Measurements from ENCODE around the gene SETD1A. TPM values are rescaled to one million over a fixed set of nuclear protein-coding genes. Genes with fewer than 3 reads are reported as not detected.
A peak's percentile ranks its signal among the peaks of the same experiment; 100 is the strongest.

The SETD1A gene
- total RNA-seq, 2 experiments from 2014 or later, result 40.1 to 41.2 TPM

DNA sequence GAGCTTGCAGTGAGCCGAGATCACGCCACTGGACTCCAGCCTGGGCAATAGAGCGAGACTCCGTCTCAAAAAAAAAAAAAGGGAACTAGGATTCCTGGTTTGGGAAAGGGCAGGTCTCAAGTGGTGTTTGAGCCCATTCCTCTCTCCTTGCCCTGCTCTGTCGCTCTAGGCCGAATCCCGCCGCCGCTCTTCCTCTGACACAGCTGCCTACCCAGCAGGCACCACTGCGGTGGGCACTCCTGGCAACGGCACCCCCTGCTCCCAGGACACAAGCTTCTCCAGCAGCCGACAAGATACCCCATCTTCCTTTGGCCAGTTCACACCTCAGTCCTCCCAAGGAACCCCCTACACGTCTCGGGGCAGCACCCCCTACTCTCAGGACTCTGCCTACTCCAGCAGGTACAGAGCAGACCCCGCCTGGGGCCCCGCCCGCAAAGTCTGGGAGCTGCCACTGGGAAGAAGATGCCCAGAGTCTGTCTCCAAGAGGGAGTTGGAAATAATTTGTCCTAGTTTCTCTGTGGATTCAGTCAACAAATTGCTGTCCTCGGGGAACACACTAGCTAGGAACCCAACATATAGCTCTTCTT is 6.5 kb downstream of the SETD1A start:
- POLR2A ChIA-PET, result interaction anchor here (0.9 to 1.2 kb wide), 2 partner anchors 10 to 14 kb away, joined by 3 read pairs; no protein-coding TSS in a partner anchor
- Histone ChIP-seq H3K36me3 (ENCODE audit: insufficient read depth, low read length) (peaks cover 88% of the 10 kb centered on the region), H3K4me3 (ENCODE audit: low read length) (no peak overlapping the region), H3K4me1 (ENCODE audit: insufficient read depth, low read length) (peaks cover 4% of the 10 kb centered on the region), H3K27me3 (ENCODE audit: control insufficient read depth in 1 of 2, insufficient read depth in 2 of 2, low read length in 2 of 2) (no peaks in the 10 kb centered on the region), H3K9me3 (ENCODE audit: control insufficient read depth in 1 of 2, insufficient read depth in 1 of 2, low read length in 2 of 2) (no peaks in the 10 kb centered on the region), H3K27ac (ENCODE audit: low read depth in 1 of 2, low read length in 2 of 2) (no peak overlapping the region)
- Mint-ChIP-seq H3K27ac (no peak overlapping the region), H3K4me1 (ENCODE audit: low read depth) (peaks cover 15% of the 10 kb centered on the region), H3K4me3 (no peak overlapping the region), H3K36me3 (ENCODE audit: low read depth) (peaks cover 90% of the 10 kb centered on the region), H3K27me3 (no peaks in the 10 kb centered on the region), H3K9me3 (no peaks in the 10 kb centered on the region)
- TF ChIP-seq CTCF (IDR thresholded peaks at IDR 0.05), result no peak
- CTCF ChIA-PET, result interaction anchor here (0.7 to 1.3 kb wide), 2 partner anchors 10 to 120 kb away, joined by 3 read pairs; no protein-coding TSS in a partner anchor
- DNase-seq, result no peak
- no peak for ATAC-seq (ENCODE audit: poor library complexity)
- intact Hi-C loops (cut with DNase I, micrococcal nuclease), result no loop called here

GRCh38 chr16:30964574-30965226 is 7.1 kb downstream of the SETD1A start:
- Mint-ChIP-seq H3K9me3 (no peaks in the 10 kb centered on the region), H3K4me1 (ENCODE audit: low read depth) (peaks cover 9% of the 10 kb centered on the region), H3K27me3 (no peaks in the 10 kb centered on the region), H3K4me3 (peak overlapping the region; percentile 11), H3K36me3 (ENCODE audit: low read depth) (peaks cover 90% of the 10 kb centered on the region), H3K27ac (no peak overlapping the region)
- ChIA-PET CTCF (interaction anchor here (1.3 kb wide), 1 partner anchor 120 kb away, joined by 3 read pairs; no protein-coding TSS in a partner anchor), POLR2A (interaction anchor here (0.9 to 1.2 kb wide), 2 partner anchors 11 to 15 kb away, joined by 3 read pairs; no protein-coding TSS in a partner anchor)
- Histone ChIP-seq H3K27ac (ENCODE audit: low read depth in 1 of 2, low read length in 2 of 2) (no peak overlapping the region), H3K4me1 (ENCODE audit: insufficient read depth, low read length) (no peaks in the 10 kb centered on the region), H3K9me3 (ENCODE audit: control insufficient read depth in 1 of 2, insufficient read depth in 1 of 2, low read length in 2 of 2) (no peaks in the 10 kb centered on the region), H3K4me3 (ENCODE audit: low read length) (no peak overlapping the region), H3K36me3 (ENCODE audit: insufficient read depth, low read length) (peaks cover 88% of the 10 kb centered on the region), H3K27me3 (ENCODE audit: control insufficient read depth in 1 of 2, insufficient read depth in 2 of 2, low read length in 2 of 2) (no peaks in the 10 kb centered on the region)
- DNase-seq, result no peak
- ATAC-seq (ENCODE audit: poor library complexity), result no peak
- TF ChIP-seq CTCF (IDR thresholded peaks at IDR 0.05), result no peak
- intact Hi-C loops (cut with DNase I, micrococcal nuclease), result no loop called here

GRCh38 chr16:30965436-30965835 is 7.9 kb downstream of the SETD1A start:
- no peak overlapping the region for H3K4me3 Mint-ChIP-seq
- ChIA-PET POLR2A (no interaction called here), CTCF (interaction anchor here (1.3 kb wide), 1 partner anchor 121 kb away, joined by 3 read pairs; no protein-coding TSS in a partner anchor)
- no peak overlapping the region for H3K4me3 ChIP-seq (ENCODE audit: low read length)
- no peak for DNase-seq
- H3K9me3 ChIP-seq (ENCODE audit: control insufficient read depth in 1 of 2, insufficient read depth in 1 of 2, low read length in 2 of 2), result no peaks in the 10 kb centered on the region
- H3K36me3 ChIP-seq (ENCODE audit: insufficient read depth, low read length), result peaks cover 83% of the 10 kb centered on the region
- no peaks in the 10 kb centered on the region for H3K9me3 Mint-ChIP-seq
- TF ChIP-seq CTCF (IDR thresholded peaks at IDR 0.05), result no peak
- no peaks in the 10 kb centered on the region for H3K27me3 Mint-ChIP-seq
- no peaks in the 10 kb centered on the region for H3K27me3 ChIP-seq (ENCODE audit: control insufficient read depth in 1 of 2, insufficient read depth in 2 of 2, low read length in 2 of 2)
- H3K4me1 Mint-ChIP-seq (ENCODE audit: low read depth), result peaks cover 1% of the 10 kb centered on the region
- no peak overlapping the region for H3K27ac ChIP-seq (ENCODE audit: low read depth in 1 of 2, low read length in 2 of 2)
- peaks cover 88% of the 10 kb centered on the region for H3K36me3 Mint-ChIP-seq (ENCODE audit: low read depth)
- H3K27ac Mint-ChIP-seq, result no peak overlapping the region
- H3K4me1 ChIP-seq (ENCODE audit: insufficient read depth, low read length), result no peaks in the 10 kb centered on the region
- intact Hi-C loops (cut with DNase I, micrococcal nuclease), result no loop called here
- no peak for ATAC-seq (ENCODE audit: poor library complexity)

Data from CD4-positive, alpha-beta T cell (primary cell).